Mesenchymal stem cell (in vitro differentiated cells and primary cell): ENCODE measurements around the gene DARS1.

Experiments
- DNase-seq: peaks from one replicate; pipeline ENCODE4 v3.0.0-alpha.2; 2013
- H2AFZ ChIP-seq: one replicate; pipeline ENCODE4 v1.6.1; 2013; ENCODE audit warnings: low read depth, mild to moderate bottlenecking, control low read depth, inconsistent platforms, low read length, moderate library complexity
- H2AK5ac ChIP-seq: 2 replicates; pipeline ENCODE4 v1.6.1; 2013; ENCODE audit warnings: low read length, moderate library complexity, mild to moderate bottlenecking, inconsistent platforms; ENCODE audit not compliant: severe bottlenecking
- H2BK120ac ChIP-seq: one replicate; pipeline ENCODE4 v1.6.1; 2013; ENCODE audit warnings: low read depth, mild to moderate bottlenecking, inconsistent platforms, low read length, moderate library complexity
- H2BK12ac ChIP-seq, 2 experiments: one replicate each; pipeline ENCODE4 v1.6.1; 2013; ENCODE audit warnings: inconsistent platforms in 2 of 2, low read length in 2 of 2, mild to moderate bottlenecking in 2 of 2, moderate library complexity in 2 of 2, control low read depth in 1 of 2
- H2BK15ac ChIP-seq: one replicate; pipeline ENCODE4 v1.6.1; 2013; ENCODE audit warnings: mild to moderate bottlenecking, low read depth, inconsistent platforms; ENCODE audit not compliant: poor library complexity, severe bottlenecking
- H2BK5ac ChIP-seq: 2 replicates; pipeline ENCODE4 v1.6.1; 2013; ENCODE audit warnings: low read depth, mild to moderate bottlenecking, low read length, control low read depth, inconsistent platforms; ENCODE audit not compliant: poor library complexity, severe bottlenecking
- H3K14ac ChIP-seq, 2 experiments: one replicate each; pipeline ENCODE4 v1.6.1; 2013; ENCODE audit warnings: inconsistent platforms in 2 of 2, low read length in 2 of 2, control low read depth in 1 of 2, mild to moderate bottlenecking in 1 of 2, moderate library complexity in 1 of 2
- H3K18ac ChIP-seq, 2 experiments: one replicate each; pipeline ENCODE4 v1.6.1; 2013; ENCODE audit warnings: inconsistent platforms in 2 of 2, low read length in 2 of 2, control low read depth in 1 of 2, low read depth in 1 of 2, mild to moderate bottlenecking in 1 of 2
- H3K23ac ChIP-seq, 2 experiments: one replicate each; pipeline ENCODE4 v1.6.1; 2013; ENCODE audit warnings: inconsistent platforms in 2 of 2, low read length in 2 of 2, mild to moderate bottlenecking in 2 of 2, moderate library complexity in 2 of 2, control low read depth in 1 of 2
- H3K27ac ChIP-seq: 2 replicates; pipeline ENCODE4 v1.5.1; 2013; ENCODE audit warnings: mild to moderate bottlenecking, moderate library complexity, low read length, control low read depth, inconsistent platforms; ENCODE audit not compliant: poor library complexity, severe bottlenecking
- H3K27me3 ChIP-seq, 2 experiments: 2 replicates each; pipeline versions ENCODE4 v1.6.1 to v1.7.0; 2013; ENCODE audit warnings: low read length in 2 of 2, mild to moderate bottlenecking in 2 of 2, moderate library complexity in 2 of 2, control low read depth in 1 of 2, inconsistent platforms in 1 of 2; ENCODE audit not compliant: control insufficient read depth in 1 of 2, insufficient read depth in 1 of 2
- H3K36me3 ChIP-seq, 2 experiments: 2 replicates each; pipeline versions ENCODE4 v1.6.1 to v1.7.0; 2013; ENCODE audit warnings: low read length in 2 of 2, control low read depth in 1 of 2, inconsistent platforms in 1 of 2, low read depth in 1 of 2, mild to moderate bottlenecking in 1 of 2; ENCODE audit not compliant: insufficient read depth in 2 of 2, control insufficient read depth in 1 of 2
- H3K4ac ChIP-seq, 2 experiments: one replicate each; pipeline ENCODE4 v1.6.1; 2013; ENCODE audit warnings: inconsistent platforms in 2 of 2, low read length in 2 of 2, mild to moderate bottlenecking in 2 of 2, moderate library complexity in 2 of 2, control low read depth in 1 of 2, low read depth in 1 of 2
- H3K4me1 ChIP-seq: 2 replicates; pipeline ENCODE4 v1.6.1; 2013; ENCODE audit warnings: low read depth, low read length, control low read depth; ENCODE audit not compliant: control insufficient read depth, insufficient read depth
- H3K4me2 ChIP-seq: 2 replicates; pipeline ENCODE4 v1.6.1; 2013; ENCODE audit warnings: low read length, mild to moderate bottlenecking, inconsistent platforms; ENCODE audit not compliant: poor library complexity, severe bottlenecking
- H3K4me3 ChIP-seq, 2 experiments: 2 replicates each; pipeline versions ENCODE4 v1.5.1 to v1.7.0; 2013; ENCODE audit warnings: low read length in 2 of 2, mild to moderate bottlenecking in 2 of 2, control low read depth in 1 of 2, low read depth in 1 of 2; ENCODE audit not compliant: insufficient read depth in 1 of 2
- H3K79me1 ChIP-seq: replicated peaks from 2 replicates; pipeline ENCODE4 v1.6.1; 2013; ENCODE audit warnings: mild to moderate bottlenecking, control low read depth, low read length, inconsistent platforms; ENCODE audit not compliant: poor library complexity, severe bottlenecking
- H3K9ac ChIP-seq: 2 replicates; pipeline ENCODE4 v1.7.0; 2013; ENCODE audit warnings: mild to moderate bottlenecking, low read length, moderate library complexity
- H3K9me3 ChIP-seq: 2 replicates; pipeline ENCODE4 v1.7.0; 2013; ENCODE audit warnings: mild to moderate bottlenecking, low read length; ENCODE audit not compliant: control insufficient read depth
- H4K8ac ChIP-seq: one replicate; pipeline ENCODE4 v1.6.1; 2013; ENCODE audit warnings: inconsistent platforms, mild to moderate bottlenecking, low read length, moderate library complexity
- H4K91ac ChIP-seq: one replicate; pipeline ENCODE4 v1.6.1; 2013; ENCODE audit warnings: mild to moderate bottlenecking, low read length, inconsistent platforms
- WGBS: methylation state at CpG from one replicate; pipeline ENCODE4 v1.1.7; 2013; ENCODE audit warnings: mixed read lengths; 5-methylcytosine and 5-hydroxymethylcytosine counted together

The DARS1 gene

GRCh38 chr2:136020831-136021230, 35.4 kb upstream of the DARS1 start:
- no peak overlapping the region for H4K8ac ChIP-seq
- H2BK15ac ChIP-seq: no peak overlapping the region
- H3K27ac ChIP-seq: no peak overlapping the region
- no peak overlapping the region for H3K9ac ChIP-seq
- peaks cover 6% of the 10 kb centered on the region for H3K4me1 ChIP-seq
- H3K27me3 ChIP-seq: peaks cover 0 to 5% of the 10 kb centered on the region in 2 experiments
- H4K91ac ChIP-seq: no peak overlapping the region
- H3K4ac ChIP-seq: no peak overlapping the region
- H3K4me2 ChIP-seq: no peak overlapping the region
- 88% methylated on average over 2 of the region's 2 CpGs for WGBS
- DNase-seq: no peak
- no peak overlapping the region for H3K4me3 ChIP-seq
- no peak overlapping the region for H3K18ac ChIP-seq
- H3K14ac ChIP-seq: no peak overlapping the region
- H3K79me1 ChIP-seq: no peaks in the 10 kb centered on the region
- H2AK5ac ChIP-seq: no peak overlapping the region
- H2BK5ac ChIP-seq: no peak overlapping the region
- H2BK12ac ChIP-seq: no peak overlapping the region
- H2AFZ ChIP-seq: no peak overlapping the region
- H3K23ac ChIP-seq: no peak overlapping the region
- no peak overlapping the region for H2BK120ac ChIP-seq
- peaks cover 3% of the 10 kb centered on the region for H3K9me3 ChIP-seq
- H3K36me3 ChIP-seq: no peaks in the 10 kb centered on the region

- no peak overlapping the region for H2BK15ac ChIP-seq
- H3K36me3 ChIP-seq: no peaks in the 10 kb centered on the region
- 86% methylated on average over 8 of the region's 8 CpGs for WGBS
- H2BK120ac ChIP-seq: no peak overlapping the region
- H3K79me1 ChIP-seq: no peaks in the 10 kb centered on the region
- H3K27me3 ChIP-seq: peaks cover 0 to 5% of the 10 kb centered on the region in 2 experiments
- no peak overlapping the region for H2AFZ ChIP-seq
- no peak overlapping the region for H3K27ac ChIP-seq
- H3K4me3 ChIP-seq: no peak overlapping the region
- no peak overlapping the region for H2BK12ac ChIP-seq
- H4K8ac ChIP-seq: no peak overlapping the region
- no peak overlapping the region for H3K18ac ChIP-seq
- no peak overlapping the region for H2AK5ac ChIP-seq
- no peaks in the 10 kb centered on the region for H3K4me1 ChIP-seq
- no peak overlapping the region for H3K23ac ChIP-seq
- no peak overlapping the region for H4K91ac ChIP-seq
- H3K9me3 ChIP-seq: peaks cover 7% of the 10 kb centered on the region
- H3K4me2 ChIP-seq: no peak overlapping the region
- no peak overlapping the region for H3K4ac ChIP-seq
- no peak overlapping the region for H3K9ac ChIP-seq
- H2BK5ac ChIP-seq: no peak overlapping the region
- peak overlapping the region in 1 of 2 experiments; percentile 39 for H3K14ac ChIP-seq
- DNase-seq: no peak
These were observed 34.4 kb upstream of the DARS1 start for GRCh38 chr2:136019825-136020224.

GRCh38 chr2:136019306-136019705, 33.9 kb upstream of the DARS1 start:
- H3K4me3 ChIP-seq: no peak overlapping the region
- no peak overlapping the region for H2BK15ac ChIP-seq
- no peak overlapping the region for H2BK120ac ChIP-seq
- no peak overlapping the region for H3K27ac ChIP-seq
- no peak overlapping the region for H4K8ac ChIP-seq
- no peak overlapping the region for H3K14ac ChIP-seq
- no peak overlapping the region for H2BK5ac ChIP-seq
- H3K4me2 ChIP-seq: no peak overlapping the region
- H2AK5ac ChIP-seq: no peak overlapping the region
- H2AFZ ChIP-seq: no peak overlapping the region
- no peak overlapping the region for H3K9ac ChIP-seq
- H3K18ac ChIP-seq: no peak overlapping the region
- H3K23ac ChIP-seq: no peak overlapping the region
- no peak for DNase-seq
- 89% methylated on average over 4 of the region's 5 CpGs for whole genome bisulfite sequencing
- H4K91ac ChIP-seq: no peak overlapping the region
- H3K36me3 ChIP-seq: no peaks in the 10 kb centered on the region
- H2BK12ac ChIP-seq: no peak overlapping the region
- peaks cover 7% of the 10 kb centered on the region for H3K9me3 ChIP-seq
- H3K4me1 ChIP-seq: no peaks in the 10 kb centered on the region
- H3K79me1 ChIP-seq: no peaks in the 10 kb centered on the region
- no peak overlapping the region for H3K4ac ChIP-seq
- peaks cover 0 to 7% of the 10 kb centered on the region in 2 experiments for H3K27me3 ChIP-seq

- Histone ChIP-seq H3K23ac (no peak overlapping the region), H2AK5ac (no peak overlapping the region), H3K9me3 (peaks cover 7% of the 10 kb centered on the region), H3K18ac (no peak overlapping the region), H2BK12ac (no peak overlapping the region), H3K14ac (no peak overlapping the region), H2BK15ac (no peak overlapping the region), H2BK5ac (no peak overlapping the region), H2BK120ac (no peak overlapping the region), H3K9ac (no peak overlapping the region), H3K36me3 (no peaks in the 10 kb centered on the region), H2AFZ (no peak overlapping the region), H3K4me2 (no peak overlapping the region), H3K79me1 (no peaks in the 10 kb centered on the region), H3K4me1 (peaks cover 2% of the 10 kb centered on the region), H3K27ac (no peak overlapping the region), H4K8ac (no peak overlapping the region), H4K91ac (no peak overlapping the region), H3K4me3 (no peak overlapping the region), H3K4ac (no peak overlapping the region), H3K27me3 (peaks cover 0 to 11% of the 10 kb centered on the region in 2 experiments)
- DNase-seq: no peak
- WGBS: 96% methylated on average over 7 of the region's 7 CpGs
These were observed 32.4 kb upstream of the DARS1 start for GRCh38 chr2:136017786-136018185.
